NOMO-1 treated with dmso at 0.1 percent for 144 hours (cell line): Measurements from ENCODE around the gene TSPAN5.

Source experiments
- DNase-seq: peaks from one replicate; lab custom pipeline; 2025; ENCODE audit not compliant: unreplicated experiment; lab: John Stamatoyannopoulos, UW

Gene TSPAN5

DNA sequence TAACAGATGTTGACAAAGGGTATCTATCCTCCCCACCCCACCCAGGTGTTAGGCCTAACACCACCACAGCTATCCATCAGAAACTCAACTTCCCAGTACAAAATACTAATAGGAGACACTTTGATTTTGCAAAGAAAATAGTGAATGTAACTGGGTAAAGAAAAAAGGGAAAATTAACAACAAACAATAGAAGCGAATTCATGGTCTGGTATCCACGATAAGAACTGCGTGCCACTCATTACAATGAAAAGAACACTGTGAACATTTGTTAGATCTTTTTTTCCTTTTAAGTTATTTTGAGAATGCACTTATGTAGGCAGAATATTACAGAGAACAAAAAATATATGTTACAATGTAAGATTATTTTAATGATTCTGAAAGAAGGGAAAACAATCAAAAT lies 12.0 kb downstream of the TSPAN5 start:
- no peak for DNase-seq

DNA sequence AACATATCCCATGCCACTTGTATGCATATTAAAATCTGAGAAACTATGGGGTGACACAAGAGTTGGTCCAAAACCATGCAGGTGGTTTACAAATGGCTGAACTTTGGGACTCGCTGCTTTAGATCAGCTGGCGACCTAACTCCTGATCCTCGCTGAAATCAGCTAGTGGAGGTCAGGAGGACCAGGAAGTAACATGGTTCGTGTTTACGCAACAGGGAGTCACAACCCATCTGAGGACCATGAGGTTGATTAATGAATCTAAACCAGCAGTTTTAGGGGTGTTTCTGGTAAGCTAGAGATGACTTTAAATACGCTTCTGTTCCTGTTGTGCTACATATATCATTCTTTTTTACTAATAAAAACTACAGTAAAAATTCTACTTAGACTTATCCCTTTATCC lies 12.9 kb downstream of the TSPAN5 start:
- no peak for DNase-seq

DNA sequence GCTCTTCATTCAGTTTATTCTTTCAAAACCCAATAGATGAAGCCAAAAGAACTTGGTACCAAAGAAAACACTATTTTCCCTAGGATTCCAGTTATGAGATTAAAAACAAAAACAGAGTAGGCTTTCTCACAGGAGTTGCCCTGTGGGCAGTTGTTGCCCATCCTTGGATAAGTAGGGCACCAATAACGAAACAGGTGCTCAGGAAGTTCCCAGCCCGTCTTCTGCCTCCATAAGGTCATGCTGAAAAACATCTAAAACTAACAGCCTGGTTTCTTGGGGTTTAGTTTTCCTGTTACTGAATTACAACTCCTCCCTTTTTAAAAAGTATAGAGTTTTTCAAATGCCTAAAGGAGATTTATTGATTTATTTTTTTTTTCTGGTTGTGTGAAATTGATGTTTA lies 14.7 kb downstream of the TSPAN5 start:
- DNase-seq: no peak

DNA sequence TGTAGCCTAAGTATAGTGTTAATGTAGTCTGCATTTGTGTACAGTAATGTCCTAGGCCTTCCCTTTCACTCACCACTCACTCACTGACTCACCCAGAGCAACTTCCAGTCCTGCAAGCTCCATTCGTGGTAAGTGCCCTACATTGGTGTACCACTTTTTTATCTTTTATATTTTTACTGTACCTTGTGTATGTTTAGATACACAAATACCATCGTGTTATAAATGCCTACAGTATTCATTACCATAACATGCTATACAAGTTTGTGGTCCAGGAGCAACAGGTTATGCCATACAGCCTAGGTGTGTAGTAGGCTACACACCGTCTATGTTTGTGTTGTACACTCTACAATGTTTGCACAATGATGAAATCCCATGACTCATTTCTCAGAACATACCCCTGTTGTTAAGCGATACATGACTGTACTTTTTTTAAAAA lies 15.4 kb downstream of the TSPAN5 start:
- no peak for DNase-seq

DNA sequence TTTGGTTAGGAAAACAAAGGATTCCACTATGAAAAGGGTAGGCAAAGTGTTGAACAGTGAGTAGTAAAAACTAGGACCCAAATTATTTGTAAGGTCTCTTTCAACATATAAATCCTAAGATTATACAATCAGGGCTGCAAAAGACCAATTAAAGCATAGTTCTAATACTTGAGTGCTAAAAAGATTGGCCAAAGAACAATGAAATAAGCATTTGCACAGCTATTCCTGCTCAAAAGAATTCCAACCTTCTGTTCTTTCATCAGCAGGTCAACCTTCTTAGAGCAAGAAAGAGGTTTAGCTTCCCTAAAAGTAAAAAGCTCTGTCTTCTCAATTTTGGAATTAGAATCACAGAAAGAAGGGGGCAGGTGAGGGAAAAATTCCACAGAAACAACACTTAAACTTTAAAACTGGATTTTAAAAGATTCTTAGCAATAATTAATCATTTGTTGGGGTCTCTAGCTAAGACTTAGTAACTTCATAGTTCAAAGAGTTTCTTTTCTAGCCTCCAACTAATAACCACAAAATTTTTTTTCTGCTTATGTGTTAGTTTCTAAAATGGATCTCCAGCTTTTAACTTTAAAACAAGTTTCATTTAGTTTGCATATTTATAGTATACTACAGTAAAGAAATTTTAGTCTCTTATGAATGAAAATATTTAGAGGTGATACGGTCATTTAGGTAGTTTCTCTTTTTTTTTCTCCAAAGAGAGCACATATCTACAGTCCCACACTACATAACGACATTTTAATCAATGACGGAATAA lies 16.3 kb downstream of the TSPAN5 start:
- no peak for DNase-seq

DNA sequence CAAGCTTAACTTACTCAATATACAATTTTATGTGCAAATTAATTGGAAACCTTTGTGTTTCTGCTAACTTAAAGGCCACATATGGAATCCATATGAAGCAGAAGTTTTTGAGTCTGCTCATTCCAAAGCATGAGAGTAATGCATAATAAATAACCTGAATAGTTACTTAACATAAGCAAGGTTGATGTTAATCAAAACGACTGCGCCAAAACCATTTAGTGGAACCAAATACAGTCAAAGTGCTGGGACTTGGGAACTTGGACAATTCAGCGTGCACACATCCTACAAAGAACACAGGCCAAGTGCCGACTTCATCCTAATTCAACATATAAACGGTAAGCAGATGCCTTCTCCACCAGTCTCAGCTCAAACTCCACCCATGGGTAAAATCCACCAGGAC lies 17.0 kb downstream of the TSPAN5 start:
- no peak for DNase-seq

DNA sequence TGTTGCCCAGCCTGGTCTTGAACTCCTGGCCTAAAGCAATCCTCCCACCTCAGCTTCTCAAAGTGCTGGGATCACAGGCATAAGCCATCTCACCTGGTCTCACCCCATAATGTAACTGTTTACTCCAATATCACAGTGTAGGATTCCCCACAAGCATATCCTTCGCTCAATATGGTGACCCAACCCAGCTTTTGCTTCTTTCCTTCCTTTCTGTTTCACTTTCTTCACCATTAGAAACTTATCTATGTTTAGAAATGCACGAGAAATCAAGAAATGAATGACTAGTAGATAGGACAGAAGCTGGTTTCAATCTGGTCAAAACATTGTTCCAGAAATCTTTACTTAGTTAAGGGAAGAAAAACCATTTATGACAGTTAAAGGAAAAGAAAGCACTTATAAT lies 18.9 kb downstream of the TSPAN5 start:
- DNase-seq: no peak

DNA sequence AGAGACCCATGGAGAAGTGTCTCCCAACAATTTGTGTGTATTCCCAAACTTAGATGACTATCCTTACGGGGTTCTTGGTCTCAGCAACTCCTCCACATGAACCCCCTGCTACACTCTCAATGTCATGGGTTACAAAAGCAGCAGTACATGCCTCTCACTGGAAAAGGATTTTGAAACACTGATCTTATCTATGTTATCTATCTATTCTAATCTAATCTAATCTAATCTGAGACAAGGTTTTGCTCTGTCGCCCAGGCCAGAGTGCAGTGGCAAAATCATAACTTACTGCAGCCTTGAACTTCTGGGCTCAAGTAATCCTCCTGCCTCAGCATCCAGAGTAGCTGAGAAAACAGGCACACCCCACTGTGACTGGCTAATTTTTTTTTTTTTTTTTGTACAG lies 19.3 kb downstream of the TSPAN5 start:
- DNase-seq: no peak

DNA sequence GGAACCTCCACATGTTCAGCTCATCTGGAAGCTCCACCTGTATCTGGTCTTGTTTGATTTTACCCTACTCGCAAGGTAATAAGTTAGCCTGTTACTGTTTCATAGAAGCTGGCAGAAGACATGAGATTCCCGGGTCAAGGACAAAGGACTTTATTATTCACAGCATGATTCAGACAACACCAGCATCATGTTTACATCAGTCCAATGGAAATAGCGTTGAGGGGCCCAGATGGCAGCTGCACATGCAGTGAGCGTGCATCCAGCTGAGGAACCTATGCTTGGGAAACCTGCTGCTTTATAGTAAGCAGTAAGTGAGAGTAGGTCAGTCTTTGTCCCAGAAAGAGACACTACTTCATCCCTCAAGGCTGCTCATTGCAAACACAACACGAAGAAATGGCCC lies 19.8 kb downstream of the TSPAN5 start:
- no peak for DNase-seq

DNA sequence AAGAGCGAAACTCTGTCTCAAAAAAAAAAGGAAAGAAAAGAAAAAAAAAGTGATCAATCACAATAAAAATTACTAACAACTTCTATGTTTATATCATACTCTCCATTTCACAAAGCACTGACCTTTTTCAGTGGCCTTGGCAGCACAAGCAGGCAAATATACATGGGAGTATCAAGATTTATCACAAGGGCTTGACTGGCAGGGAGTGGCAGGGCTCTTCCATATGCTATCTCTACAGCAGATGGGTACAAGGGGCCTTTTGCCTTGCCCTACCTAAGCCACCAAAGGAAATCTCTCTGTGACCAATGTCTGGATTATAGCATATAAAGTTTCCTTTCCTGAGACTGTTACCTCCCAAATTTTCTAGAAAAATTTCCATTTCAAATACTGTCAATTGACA lies 24.4 kb downstream of the TSPAN5 start:
- DNase-seq: no peak

DNA sequence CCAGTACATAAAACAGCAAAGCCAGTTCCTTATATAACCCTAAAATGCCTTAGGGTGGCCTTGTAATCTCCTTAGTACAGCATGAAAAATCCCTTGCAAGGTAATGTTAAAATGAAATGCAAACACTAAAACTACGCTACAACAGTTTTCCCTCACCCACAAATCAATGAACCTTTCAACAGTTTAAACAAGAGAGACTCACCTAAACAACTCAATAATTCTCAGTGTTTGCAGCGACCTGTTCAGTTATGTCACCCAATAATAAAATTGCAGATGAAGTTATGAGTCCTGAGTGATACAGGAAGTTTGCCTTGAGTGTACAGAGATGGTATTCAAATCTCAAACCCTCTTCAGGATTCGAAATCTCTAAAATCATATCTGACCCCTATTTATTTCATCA lies 25.3 kb downstream of the TSPAN5 start:
- no peak for DNase-seq

DNA sequence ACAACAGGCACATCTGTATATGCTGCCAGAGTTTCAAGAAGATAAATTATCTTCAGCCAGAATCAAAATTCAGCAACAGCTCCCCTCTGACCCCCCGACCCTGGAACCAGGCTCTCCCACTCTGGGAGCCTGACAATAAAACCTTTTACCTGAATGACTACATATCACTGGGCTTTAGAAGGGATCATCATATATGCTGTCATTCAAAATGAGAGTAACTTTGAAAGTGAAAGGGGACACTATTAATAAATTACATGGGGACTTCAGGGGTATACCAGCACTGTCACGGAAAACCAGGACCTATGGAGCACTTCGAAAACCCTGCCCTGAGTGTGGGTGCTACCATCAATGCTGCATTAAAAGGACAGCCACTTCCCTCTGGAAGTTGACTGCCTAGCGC lies 26.2 kb downstream of the TSPAN5 start:
- DNase-seq: no peak

DNA sequence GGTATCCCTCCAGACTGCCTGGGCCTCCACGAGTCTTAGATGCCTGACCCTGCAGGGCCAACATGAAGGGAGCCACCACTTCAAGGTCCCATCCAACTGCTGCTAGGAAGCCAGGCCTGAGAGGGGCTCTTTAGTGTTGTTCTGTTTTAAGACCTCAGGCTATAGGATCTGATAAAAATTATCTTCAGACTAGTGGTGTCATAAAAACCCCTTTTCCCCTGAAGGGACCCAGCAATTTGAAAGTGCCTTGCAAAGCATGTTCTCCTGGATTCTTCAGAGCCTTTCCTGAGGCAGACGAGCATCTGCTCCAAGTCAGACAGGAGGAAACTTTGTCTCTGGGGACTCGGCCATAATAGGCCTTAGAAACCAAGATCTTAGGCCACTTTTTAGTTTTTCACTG lies 26.9 kb downstream of the TSPAN5 start:
- no peak for DNase-seq

DNA sequence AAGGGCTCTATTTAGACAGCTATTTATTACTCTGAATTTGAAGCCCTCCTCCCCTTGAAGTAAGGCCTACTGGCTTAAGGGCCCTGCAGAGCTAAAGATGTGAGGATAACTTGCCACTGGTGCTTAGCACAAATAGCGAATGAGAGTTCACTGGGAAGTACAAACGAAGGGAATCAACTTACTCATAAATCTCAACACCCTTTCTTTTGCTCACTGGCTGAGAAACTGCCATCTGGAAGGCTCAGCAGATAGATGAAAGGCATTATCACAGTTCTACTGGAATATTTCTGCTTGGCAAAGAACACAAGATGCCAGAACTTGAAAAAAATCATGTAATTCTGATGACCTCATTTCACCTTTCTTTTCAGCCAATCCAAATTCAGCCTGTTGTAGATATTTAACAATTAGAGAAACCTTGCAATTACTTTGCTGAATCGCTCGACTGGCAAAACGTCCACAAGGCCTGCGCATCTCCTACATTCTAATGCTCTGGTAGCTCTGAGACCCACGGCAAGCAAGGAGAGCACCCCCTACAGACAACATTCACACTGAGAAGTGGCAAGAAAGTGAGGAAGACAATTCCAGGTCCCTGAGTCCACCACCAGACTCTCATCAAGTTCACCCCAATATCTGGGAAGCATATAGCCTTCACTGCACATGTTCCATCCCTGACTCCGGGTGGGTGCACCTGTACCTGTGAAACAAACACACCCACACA lies 27.5 kb downstream of the TSPAN5 start:
- DNase-seq: no peak

DNA sequence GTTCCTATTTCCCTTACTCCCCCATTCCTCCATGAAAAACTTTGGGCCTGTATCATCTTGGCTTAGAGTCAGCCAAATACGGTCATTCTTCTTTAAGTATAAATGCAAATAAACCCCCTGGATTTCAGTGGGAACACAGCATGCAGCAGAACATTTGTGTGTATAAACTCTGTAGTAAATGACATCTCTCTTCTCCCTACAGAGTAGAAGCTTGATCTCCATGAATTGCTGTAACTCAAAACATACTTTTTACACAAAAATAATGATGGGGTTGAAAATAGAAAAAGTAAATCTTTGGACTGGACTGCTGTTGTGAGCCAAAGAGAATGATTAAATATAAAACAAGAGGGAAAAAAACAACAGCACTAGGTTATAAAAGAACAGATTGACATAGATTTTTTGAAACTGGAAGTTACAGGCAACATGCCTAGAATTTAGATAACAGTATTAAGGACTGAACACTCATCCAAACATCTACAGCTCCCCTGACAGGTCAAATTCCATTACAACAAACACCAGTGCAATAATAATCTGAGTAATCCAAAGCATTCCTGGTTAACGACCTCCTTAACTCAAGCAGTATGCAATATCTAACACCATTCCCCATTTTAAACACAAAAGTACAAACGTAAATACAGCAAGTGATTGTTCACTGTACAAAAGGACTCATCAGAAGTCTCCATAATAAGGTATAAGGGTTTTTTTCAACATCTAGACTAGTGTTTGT lies 30.7 kb downstream of the TSPAN5 start:
- DNase-seq: no peak

DNA sequence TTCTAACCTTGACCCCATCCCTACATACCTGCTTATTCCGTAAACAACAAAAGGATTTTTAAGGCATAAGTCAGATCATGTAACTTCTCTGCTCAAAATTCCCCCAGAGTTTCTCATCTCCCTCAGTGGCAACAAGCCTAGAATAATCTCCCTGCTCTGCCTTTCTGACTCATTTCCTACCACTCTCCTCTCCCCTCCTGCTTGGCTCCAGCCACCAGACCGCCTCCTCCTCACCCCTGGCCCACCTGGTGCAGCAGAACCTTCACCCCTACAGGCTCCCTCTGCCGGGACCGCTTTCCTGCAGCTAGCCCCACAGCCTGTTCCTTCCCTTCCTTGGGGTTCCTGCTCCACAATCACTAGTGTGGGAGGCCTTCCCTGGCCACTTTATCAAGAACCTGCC lies 32.1 kb downstream of the TSPAN5 start:
- no peak for DNase-seq

DNA sequence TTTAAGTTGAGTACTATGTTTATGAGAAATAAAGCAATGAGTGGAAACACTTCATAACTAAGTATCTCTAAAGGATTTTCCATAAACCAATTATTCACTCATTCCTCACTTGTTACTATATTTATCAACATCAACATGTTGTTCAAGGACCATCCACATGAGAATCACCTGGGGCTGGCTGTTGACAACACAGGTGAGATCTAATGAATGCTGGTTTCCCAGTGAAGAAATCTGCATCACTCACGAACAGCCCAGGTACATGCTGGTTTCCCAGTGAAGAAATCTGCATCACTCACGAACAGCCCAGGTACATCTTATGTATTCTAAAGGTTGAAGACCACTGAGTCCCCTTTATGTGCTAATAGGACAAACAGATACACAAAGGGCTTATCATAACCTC lies 32.5 kb downstream of the TSPAN5 start:
- DNase-seq: no peak

DNA sequence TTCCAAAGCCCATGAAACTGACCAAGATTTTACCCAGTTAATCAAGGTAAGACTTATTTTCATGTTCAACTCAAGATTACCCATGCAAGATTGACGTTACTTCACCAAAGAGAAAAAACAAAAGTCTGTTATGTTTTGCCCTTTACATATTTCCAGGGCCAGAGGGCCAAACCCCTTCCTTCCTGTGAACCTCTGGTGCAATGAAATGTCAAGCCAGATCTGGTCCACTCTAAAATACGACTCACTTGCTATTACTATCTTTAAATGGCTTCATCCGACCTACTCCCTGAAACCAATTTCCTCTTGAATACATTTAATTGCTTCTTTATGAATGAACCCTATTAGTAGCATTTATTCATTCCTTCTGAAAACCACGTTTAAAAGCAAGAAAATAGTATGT lies 33.0 kb downstream of the TSPAN5 start:
- no peak for DNase-seq

DNA sequence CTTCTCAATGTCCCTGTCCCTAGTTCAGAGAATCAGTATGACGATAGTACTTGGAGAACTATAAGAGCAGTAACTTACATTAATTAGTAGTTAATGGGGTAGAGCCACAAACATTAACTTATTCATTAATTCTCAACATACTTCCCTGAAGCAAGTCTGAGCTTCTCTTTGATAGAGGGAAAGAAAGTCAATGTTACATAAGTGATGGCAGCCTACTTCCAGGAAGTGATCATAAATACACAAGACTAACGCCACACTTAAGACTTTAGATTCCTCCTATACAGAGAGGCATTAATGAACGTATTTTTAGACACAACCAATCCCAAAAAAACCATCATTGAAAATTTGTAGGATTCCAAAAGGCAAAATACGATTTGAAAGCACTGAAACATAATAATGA lies 33.8 kb downstream of the TSPAN5 start:
- no peak for DNase-seq

DNA sequence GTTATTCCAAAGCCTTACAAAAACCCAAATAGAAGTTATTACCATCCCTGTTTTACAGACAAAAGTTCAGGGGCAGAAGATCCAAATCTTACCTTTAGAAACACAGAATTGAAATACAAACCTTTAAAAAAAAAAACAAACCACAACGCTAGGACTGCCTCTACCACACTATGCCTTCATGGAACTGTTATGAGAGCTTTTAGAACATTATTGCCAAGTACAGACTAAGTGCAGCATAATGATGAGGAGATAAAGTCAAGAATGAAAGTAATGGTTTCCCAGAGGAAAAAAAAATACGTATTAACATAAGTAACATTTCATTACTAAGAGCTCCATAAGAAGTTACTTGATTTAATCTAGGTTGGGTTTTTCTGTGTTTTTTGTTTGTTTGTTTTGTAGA lies 34.3 kb downstream of the TSPAN5 start:
- no peak for DNase-seq

DNA sequence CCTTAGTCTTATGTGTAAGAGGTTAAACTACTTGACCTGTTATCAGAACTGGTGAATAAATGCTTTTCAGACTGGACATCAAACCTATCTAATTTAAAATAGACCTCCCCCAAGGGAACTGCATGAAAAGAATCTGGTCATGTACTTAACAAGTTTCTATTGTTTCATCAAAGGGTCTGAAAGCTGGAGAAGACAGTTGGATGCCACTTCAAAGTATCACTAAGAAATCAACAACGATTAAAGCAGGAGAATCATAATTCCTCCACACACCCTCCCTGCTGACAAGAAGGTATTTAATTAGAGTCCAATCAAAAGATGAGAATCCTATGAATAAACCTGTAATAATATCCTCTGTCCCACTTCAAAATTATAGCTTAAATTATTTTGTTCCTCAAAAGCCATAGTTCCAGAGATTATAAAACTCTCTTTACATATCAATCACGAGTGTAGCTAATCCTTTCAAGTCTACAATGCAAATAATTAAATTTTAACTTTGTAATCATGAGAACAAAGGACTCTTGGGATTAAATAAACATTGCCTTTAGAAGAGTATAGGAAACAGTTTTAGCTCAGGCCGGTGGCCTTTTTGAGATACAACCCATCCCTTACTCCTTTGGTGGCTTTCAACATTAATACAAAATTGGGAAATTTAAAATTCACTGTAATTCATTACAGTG lies 35.1 kb downstream of the TSPAN5 start:
- no peak for DNase-seq
